Cardiac septum (tissue), 1 donor: ENCODE data around the gene CHL1. TPM values are rescaled to one million over a fixed set of nuclear protein-coding genes. Genes with fewer than 3 reads are reported as not detected.

Source experiments
- DNase-seq: peaks from one replicate; pipeline ENCODE4 v3.0.0-alpha.2; 2020; ENCODE audit warnings: low spot score
- intact Hi-C: fragments of 100-400 bp; cut with DNase I; formaldehyde crosslinking; loops from one replicate; pipeline ENCODE4 v1.14.0; 2022
- long read RNA-seq: library from polyadenylated mRNA; unstranded; transcript quantifications from one replicate; pipeline ENCODE4 v2.0.0, GENCODE V29; 2021
- total RNA-seq: library from RNA; stranded (reverse); fragmentation: NEBNext Ultra II Directional; extraction: Animal tissue kit (Norgen Biotek cat#: 25700); gene quantifications from one replicate; pipeline ENCODE4 v1.2.1, GENCODE V29; 2021
- donor health status: DM: no; HTN: no; CAD: no.

Gene CHL1, protein sequence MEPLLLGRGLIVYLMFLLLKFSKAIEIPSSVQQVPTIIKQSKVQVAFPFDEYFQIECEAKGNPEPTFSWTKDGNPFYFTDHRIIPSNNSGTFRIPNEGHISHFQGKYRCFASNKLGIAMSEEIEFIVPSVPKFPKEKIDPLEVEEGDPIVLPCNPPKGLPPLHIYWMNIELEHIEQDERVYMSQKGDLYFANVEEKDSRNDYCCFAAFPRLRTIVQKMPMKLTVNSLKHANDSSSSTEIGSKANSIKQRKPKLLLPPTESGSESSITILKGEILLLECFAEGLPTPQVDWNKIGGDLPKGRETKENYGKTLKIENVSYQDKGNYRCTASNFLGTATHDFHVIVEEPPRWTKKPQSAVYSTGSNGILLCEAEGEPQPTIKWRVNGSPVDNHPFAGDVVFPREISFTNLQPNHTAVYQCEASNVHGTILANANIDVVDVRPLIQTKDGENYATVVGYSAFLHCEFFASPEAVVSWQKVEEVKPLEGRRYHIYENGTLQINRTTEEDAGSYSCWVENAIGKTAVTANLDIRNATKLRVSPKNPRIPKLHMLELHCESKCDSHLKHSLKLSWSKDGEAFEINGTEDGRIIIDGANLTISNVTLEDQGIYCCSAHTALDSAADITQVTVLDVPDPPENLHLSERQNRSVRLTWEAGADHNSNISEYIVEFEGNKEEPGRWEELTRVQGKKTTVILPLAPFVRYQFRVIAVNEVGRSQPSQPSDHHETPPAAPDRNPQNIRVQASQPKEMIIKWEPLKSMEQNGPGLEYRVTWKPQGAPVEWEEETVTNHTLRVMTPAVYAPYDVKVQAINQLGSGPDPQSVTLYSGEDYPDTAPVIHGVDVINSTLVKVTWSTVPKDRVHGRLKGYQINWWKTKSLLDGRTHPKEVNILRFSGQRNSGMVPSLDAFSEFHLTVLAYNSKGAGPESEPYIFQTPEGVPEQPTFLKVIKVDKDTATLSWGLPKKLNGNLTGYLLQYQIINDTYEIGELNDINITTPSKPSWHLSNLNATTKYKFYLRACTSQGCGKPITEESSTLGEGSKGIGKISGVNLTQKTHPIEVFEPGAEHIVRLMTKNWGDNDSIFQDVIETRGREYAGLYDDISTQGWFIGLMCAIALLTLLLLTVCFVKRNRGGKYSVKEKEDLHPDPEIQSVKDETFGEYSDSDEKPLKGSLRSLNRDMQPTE (N-terminal part only)
- total RNA-seq = 2.5 TPM
- long read RNA-seq, partial matches to known transcripts = 0 of 2 reads
- long read RNA-seq, other reads (novel, unspliced or antisense) = 2 of 2 reads

DNA sequence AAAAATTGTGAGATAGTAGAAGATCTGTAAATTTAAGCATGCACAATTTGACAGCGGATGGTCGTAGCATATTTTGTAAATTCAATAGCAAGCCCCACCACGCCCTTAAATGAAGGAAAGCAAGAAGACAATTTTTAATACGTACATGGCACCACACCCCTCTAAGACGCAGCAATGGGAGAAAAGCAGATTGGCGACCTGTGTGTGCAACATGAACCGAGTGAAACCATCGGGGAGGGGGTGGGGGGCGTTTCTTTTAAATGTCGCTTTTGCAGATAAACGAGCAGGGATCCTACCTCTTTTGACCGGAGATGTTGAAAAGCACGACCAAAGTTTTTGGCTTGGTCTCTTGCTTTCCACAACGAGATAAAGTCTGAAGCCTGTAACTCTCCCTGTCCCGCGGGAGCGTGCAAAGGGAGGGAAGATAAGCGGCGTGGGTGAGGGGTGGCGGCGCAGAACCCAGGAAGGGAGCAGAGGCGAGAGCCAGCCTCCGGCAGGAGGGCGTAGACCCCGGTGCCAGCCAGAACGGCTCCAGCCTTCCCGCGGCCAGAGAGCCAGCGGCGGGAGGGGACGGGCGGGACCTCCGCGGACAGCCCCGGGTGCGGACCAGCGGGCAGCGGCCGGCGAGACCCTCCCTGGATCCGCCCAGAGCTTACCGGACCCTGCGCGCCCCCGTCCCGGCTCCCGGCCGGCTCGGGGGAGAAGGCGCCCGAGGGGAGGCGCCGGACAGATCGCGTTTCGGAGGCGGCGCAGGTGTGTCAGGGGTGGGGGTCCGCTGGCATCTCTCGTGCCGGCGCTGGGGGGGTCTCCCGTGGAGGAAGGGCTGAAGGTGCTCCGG is at the start of gene CHL1:
TSS of gene CHL1 (plus strand) at position 453 of the 838 bp plus-strand sequence. CDS start 123,014 bp downstream, outside the sequence.
- no peak for DNase-seq

DNA sequence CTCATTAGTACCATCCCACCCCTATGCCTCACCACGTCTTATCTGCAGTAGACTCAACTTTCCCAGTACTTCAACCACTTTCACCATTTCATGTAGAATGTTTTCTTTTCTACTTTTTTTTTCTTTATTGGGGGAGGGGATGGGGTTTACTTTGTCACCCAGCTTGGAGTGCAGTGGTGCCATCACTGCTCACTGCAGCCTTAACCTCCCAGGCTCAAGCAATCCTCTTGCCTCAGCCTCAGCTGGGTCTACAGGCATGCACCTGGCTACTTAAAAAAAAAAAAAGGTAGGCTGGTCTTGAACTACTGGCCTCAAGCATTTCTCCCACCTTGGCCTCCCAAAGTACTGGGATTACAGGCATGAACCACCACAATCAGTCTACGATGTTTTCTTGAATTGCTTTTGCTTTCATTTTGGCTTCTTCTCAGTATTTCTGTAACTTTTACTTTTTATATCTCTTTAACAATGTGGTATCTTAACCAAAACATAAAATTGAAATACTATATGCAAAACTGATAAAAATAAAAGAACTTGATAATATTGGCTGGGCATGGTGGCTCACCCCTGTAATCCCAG is 44.9 kb upstream of the CHL1 start:
- DNase-seq = no peak
- intact Hi-C loops = no loop called here

More for the DNA sequence above, at the start of gene CHL1:
- intact Hi-C loops = no loop called here

DNA sequence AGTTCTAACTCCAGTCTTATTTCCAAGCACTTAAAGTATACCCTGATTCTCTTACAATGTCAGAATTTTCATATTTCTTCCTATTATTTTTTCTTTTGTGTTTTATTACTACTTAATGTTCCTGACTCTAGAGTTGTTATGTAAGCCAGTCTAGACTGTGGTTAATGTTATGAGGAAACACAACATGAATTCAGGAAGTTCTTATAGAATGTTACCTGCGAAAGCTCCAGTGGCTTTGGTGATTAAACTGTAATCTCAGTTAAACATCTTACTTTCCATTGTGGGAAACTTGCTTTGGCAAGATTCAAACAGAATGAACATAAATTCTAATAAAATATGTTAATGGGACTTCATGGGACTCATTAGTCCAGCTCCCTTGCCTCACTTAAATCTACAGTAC is 36.6 kb upstream of the CHL1 start:
- intact Hi-C loops = no loop called here

DNA sequence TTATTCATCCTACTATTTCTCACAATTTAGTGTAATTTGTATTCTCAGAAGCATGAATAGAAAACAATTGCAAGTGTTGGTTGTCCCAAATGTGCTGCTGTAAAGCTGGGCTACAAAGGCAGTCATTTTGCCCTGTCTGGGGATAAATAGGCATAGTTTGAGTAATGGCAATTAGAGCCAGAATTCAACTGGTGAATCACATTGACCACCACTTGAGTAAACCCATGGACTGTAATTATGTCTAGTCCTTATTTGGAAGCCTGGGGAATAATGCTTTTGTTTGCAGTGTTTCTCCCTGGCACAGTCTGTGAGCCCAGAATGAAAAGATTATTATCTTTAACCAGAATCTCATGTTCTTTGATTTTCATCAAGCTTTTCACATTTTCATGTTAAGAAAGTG is 30.5 kb upstream of the CHL1 start:
- intact Hi-C loops = no loop called here
- no peak for DNase-seq

More for the DNA sequence above, 36.6 kb upstream of the CHL1 start:
- DNase-seq = no peak

DNA sequence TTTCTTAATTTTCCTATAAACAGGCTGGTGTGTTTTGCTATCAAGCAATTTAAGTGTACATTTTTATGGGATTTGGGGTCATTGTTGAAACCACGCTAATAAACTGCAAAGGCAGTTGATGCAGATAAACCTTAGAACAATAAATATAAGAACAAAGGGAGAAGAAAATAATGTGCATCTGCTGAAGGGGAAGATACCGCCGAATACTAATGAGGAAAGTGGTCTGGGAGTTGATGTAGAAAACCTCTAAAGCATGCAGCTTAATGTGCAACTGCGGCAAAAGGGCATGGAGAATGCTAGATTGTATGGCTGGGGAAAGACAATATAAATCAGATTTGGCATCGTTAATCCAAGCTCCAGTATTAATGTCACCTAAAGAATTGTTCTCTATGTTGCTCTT is 29.8 kb upstream of the CHL1 start:
- no peak for DNase-seq
- intact Hi-C loops = no loop called here

DNA sequence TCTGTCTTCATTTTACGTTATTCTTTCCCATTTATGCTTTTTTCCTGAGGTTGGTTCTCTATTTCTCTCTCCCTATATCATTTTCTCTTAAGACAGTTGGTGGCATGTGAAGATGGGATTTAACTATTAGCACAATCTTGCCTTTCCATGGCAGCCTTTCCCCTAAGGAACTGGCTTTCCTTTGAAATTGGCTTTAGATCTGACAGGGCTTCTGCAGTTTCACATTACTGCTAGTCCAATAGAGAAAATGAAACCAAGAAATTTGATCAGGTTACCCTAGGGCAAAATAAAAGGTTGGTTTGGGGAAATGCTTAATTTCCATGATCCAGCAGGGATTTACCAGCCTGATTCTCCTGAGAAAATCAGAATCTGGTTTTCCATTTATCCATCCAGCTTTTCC is 22.7 kb upstream of the CHL1 start:
- intact Hi-C loops = no loop called here
- DNase-seq = no peak

DNA sequence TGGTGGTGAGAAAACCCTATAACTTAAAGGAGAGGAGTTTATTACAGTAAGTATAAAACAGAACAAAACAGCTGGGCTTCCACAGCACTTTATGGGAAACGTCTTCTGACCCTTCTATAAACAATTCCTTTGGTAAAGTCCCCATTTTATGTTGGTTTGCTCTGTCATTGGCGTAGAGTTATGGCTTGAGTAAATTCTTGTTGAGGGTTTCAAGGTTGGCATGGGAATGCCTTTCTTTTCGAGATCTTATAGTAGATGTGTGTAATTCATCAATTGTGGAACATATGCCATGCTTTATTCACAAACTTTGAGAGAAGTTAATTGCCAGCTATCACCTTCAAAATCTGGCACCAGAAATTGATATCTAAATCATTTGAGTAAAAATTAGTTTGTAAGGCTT is 11.6 kb upstream of the CHL1 start:
- DNase-seq = no peak
- intact Hi-C loops = no loop called here

DNA sequence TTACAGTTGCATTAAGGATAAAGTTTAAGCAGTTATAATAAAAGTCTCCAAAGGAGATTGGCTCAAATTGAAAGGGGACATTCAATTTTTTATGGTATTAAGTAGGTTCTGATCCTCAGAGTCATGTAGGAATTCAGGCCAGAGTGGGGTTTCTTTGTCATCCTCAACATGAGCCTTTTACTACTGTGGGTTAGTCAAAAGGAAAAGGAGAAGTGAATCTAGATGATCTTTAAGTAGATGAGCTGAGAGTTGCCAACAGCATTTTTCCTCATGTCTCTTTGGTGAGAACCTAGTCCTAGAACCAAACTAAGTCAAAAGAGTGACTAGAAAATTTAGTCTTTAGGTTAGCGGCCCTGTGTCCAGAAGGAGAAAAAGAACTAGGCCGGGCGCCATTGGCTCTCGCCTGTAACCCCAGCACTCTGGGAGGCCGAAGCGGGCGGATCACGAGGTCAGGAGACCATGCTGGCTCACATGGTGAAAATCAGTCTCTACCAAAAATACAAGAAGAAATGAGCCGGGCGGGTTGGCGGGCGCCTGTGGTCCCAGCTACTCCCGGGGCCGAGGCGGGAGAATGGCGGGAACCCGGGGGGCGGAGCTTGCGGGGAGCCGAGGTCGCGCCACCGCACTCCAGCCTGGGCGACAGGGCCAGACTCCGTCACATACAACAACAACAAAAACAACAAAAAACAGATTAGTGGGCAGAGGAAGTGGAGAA is 4.2 kb upstream of the CHL1 start:
- intact Hi-C loops = no loop called here

DNA sequence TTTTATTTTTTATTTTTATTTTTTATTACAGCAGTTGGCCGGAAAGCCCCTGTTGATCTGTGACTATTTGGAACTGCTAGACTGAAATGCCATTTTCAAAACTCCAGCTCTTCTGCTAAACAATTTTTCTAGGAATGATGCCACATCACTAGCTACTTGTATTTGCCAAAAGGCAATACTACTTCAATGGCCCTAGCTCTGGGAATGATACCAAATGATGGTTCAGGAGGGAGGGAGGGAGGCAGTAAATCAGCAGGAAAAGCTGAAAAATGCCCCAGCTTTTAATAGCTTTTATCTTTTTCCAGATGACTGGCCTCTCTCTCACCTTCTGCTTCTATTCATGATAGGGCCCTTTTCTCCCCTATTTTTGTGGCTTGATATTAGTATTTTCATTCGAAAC is 2.6 kb upstream of the CHL1 start:
- intact Hi-C loops = no loop called here
- DNase-seq = no peak

More for the DNA sequence above, 4.2 kb upstream of the CHL1 start:
- no peak for DNase-seq

DNA sequence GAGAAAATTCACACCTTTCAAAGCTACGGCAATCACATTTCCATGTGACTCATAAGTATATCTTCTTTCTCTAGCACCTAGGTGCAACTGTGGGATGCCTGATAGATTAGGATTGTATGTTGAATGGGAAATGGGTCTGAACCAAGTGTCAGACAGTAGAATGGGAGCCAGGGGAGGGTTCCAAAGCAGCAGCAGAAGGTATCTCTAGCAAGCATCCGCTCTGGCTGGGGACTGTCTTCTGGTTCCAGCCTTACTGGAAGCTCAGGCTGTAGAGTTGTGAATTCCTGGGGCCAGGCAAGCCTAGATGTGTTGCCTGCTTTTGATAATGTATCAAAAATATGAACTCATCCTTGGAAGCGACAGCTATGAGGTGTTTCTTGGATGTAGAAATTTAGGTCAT is 2.1 kb upstream of the CHL1 start:
- DNase-seq = no peak
- intact Hi-C loops = no loop called here

DNA sequence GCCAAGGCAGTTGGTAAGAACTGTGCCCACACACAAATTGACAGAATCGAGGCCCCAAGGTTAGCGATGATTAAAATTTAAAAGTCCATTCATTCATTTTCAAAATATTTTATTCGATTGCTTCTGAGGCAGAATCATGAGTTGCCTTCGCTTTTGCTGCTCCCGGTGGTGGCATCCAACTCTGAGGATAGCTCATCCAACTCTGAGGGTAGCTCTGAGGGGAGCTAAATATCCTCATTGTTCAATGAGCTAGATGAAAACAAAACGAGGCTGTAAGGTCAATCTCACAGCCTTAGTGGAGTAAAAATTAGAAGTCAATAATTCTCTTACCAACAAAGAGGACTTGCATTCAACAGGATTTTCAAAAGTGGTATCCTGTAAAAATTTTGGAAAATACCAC is 897 bp upstream of the CHL1 start:
- no peak for DNase-seq
- intact Hi-C loops = no loop called here

DNA sequence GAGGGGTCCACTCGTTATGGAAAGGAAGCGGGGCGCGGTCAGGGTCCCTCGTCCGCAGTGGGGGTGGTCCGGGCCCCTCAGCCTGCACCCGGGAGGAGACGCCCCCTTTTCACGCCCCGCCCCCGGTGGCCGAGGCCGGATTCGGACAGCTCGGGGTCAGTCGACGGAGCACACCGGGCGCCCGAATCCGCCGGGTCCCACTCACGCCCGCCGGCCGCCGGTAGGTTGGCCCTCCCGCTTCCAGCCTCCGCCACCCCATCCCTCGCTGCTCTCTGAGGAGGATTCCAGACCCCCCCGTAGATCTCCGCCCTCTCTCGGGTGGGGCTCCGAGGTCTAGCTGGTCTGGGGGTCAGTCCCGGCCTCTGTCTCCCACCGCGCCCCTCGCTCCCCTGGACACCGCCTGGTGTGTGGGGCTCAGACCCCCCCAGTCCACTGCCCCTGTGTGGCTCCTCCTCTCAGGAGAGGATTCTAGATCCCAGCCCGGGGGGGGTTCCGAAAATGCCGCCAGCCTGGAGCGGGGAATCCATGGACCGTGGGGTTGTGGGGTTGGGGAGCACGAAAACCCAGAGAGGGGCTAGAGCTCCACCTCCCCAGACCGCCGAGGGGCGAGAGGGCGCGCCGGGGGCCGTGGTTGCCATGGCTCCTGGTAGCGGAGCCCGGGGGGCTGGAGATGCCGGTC is 725 bp downstream of the CHL1 start:
- no peak for DNase-seq
- intact Hi-C loops = no loop called here

DNA sequence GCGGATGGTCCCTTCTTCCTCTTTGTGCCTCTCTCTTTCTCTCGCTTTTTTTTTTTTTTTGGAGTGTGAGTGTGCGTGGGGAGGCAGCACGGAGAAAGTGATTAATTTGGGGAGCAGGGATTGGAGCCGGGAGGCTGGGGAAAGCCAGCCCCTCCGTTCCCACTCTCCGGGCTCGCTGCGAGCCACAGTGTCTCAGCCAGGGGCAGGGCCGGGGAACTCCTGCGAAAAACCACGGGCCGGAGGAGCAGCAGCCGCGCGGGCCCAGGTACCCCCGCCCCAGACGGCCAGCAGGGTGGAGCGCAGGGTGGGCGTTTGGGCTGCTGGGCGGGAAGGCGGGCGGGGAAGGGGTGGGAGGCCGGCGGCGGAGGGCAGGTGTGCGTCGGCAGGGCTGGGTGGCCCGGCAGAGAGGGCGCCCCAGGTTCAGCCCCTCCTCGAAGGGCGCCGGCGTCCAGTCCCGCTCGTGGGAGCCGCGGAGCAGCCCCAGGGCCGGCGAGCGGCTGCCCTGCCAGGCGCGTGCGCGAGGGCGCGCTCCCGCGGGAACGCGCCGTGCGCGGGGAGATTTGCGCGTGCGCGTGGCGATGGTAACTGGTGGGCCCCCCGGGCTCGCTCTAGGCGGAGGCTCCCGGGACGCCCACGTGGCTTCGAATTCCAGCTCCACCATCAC is 1.4 kb downstream of the CHL1 start:
- intact Hi-C loops = no loop called here
- DNase-seq = no peak

DNA sequence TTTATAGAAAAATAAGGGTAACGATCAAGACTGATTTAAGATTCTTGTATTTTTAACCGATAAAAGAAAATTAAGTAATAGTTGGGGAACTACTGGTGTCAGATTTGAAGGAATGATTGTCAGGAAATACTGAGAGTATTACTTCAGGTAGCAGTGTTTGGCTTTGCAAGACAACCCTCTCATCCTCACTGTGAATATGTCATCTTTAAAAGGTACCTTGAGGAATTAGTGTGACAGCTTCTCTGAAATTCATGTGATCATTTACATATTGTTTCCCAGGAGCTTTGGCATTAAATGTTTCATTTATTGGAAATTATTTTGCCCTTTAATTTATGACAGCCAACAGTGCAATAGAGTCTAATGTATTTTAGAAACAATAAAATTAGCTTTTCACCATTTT is 3.3 kb downstream of the CHL1 start:
- intact Hi-C loops = no loop called here
- no peak for DNase-seq

DNA sequence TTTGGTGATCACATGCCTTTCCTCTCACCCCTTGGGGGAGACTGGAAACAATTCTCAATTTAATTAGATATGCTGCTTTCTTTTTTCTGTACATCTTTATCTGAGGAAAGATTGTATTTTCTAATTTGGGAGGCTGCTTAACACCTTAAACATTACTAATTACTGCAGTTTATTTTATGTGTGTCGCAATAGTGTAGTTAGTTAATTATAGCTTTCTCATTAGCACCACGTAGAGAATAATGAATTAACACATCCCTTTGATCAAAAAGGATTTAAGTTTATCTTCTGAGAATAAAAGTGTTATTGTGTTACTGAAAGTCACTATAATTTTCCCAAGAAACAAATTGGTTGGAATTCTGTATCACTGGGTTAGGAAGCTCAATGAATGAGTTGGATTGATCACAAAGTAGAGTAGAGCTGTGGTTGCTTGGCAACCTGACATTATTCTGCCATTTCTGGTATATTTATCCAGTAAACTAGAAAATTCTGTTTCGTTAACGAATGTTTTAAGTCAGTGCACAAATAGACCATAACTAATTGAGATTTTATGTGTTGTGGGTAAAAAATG is 4.3 kb downstream of the CHL1 start:
- intact Hi-C loops = no loop called here

DNA sequence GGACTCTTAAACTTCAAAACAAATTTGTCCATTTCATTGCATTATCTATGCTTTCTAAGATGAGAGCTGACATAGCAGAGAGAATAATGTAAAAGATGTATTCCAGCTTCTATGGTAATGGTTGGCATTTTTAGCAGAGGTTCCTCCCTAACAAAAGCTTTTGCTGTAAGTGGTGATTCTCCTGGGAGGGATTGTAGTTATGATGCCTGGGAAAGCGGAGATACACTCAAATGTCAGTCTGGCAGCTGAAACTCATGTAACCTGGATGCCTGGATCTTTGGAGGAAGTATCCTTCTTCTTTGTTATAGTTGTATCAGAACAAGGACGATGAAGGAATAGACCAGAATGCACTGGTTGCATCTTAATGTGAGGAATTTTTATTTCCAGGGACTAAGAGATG is 7.5 kb downstream of the CHL1 start:
- no peak for DNase-seq
- intact Hi-C loops = no loop called here

More for the DNA sequence above, 4.3 kb downstream of the CHL1 start:
- DNase-seq = no peak

DNA sequence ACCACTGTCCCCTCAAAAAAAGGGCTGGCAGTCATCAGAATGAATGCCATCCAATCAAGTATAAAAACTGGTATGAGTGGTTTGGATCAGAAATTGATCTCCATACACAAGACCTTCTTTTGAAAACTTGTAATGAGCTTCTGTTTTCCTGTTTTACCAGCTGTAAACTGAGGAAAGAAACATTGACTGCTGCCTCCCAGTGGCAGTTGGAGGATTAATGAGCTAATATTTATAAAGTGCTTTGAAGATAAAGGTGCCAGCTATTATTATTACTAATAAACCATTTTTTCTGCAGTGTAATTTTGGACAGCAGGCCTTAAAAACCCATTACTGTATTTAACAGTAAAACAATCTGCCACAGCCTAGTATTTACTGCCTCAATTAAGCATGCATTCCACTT is 11.4 kb downstream of the CHL1 start:
- intact Hi-C loops = no loop called here

More for the DNA sequence above, 11.4 kb downstream of the CHL1 start:
- DNase-seq = no peak
